Upper lobe of right lung (tissue), 1 donor: ENCODE results near the gene SIK3. TPM values are rescaled to one million over a fixed set of nuclear protein-coding genes. Genes with fewer than 3 reads are reported as not detected.

Experiments
- ATAC-seq: fragments of 200-7000 bp; cut with Tn5 transposase; one replicate; pipeline ENCODE4 v1.9.1; 2020; ENCODE audit warnings: mild to moderate bottlenecking, moderate library complexity
- DNase-seq: peaks from one replicate; pipeline ENCODE4 v3.0.0-alpha.2; 2020
- H3K27ac ChIP-seq: fragments of 200-600 bp; one replicate; pipeline ENCODE4 v1.8.0; 2022
- H3K27me3 ChIP-seq: fragments of 200-600 bp; one replicate; pipeline ENCODE4 v1.8.0; 2022; ENCODE audit warnings: mild to moderate bottlenecking
- H3K36me3 ChIP-seq: fragments of 200-600 bp; one replicate; pipeline ENCODE4 v1.8.0; 2022
- H3K4me1 ChIP-seq: fragments of 200-600 bp; one replicate; pipeline ENCODE4 v1.8.0; 2022
- H3K4me3 ChIP-seq: fragments of 200-600 bp; one replicate; pipeline ENCODE4 v1.8.0; 2022; ENCODE audit warnings: mild to moderate bottlenecking
- H3K9me3 ChIP-seq: fragments of 200-600 bp; one replicate; pipeline ENCODE4 v1.8.0; 2022
- intact Hi-C: fragments of 100-400 bp; cut with DNase I; formaldehyde crosslinking; loops from one replicate; pipeline ENCODE4 v1.11.0; 2022
- total RNA-seq: library from RNA; stranded (reverse); fragmentation: NEBNext Ultra II Directional; extraction: Animal tissue kit (Norgen Biotek cat#: 25700); gene quantifications from one replicate; pipeline ENCODE4 v1.2.1, GENCODE V29; 2021
- TF ChIP-seq, protein P1 (sequence below): fragments of 200-600 bp; IDR thresholded peaks from one replicate; pipeline ENCODE4 v1.8.0; 2022; ENCODE audit warnings: antibody characterized with exemption
- donor health status: DM: no; HTN: yes; CAD: no; lungs with severe emphysema.

SIK3 gene
- total RNA-seq, 1 donor from 2014 or later = 37.1 TPM

DNA sequence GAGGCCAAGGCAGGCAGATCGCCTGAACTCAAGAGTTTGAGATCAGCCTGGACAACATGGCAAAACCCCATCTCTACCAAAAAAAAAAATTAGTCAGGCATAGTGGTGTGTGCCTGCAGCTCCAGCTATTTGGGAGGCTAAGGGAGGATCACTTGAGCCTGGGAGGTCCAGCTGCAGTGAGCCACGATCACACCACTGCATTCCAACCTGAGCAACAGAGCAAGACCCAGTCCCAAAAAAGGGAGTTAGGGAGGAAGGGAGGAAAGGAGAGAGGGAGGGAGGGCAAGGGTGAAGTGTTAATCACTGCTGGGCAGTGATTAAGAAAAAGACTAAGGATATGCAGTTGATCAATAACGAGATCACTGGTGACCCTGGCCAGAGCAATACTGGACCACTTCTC is 204.8 kb downstream of the SIK3 start:
- no peak overlapping the region for H3K27ac ChIP-seq
- no peaks in the 10 kb centered on the region for H3K9me3 ChIP-seq
- DNase-seq (no peak), ATAC-seq (no peak)
- H3K36me3 ChIP-seq = peaks cover 34% of the 10 kb centered on the region
- H3K4me1 ChIP-seq = no peaks in the 10 kb centered on the region
- TF ChIP-seq, protein P1, sequence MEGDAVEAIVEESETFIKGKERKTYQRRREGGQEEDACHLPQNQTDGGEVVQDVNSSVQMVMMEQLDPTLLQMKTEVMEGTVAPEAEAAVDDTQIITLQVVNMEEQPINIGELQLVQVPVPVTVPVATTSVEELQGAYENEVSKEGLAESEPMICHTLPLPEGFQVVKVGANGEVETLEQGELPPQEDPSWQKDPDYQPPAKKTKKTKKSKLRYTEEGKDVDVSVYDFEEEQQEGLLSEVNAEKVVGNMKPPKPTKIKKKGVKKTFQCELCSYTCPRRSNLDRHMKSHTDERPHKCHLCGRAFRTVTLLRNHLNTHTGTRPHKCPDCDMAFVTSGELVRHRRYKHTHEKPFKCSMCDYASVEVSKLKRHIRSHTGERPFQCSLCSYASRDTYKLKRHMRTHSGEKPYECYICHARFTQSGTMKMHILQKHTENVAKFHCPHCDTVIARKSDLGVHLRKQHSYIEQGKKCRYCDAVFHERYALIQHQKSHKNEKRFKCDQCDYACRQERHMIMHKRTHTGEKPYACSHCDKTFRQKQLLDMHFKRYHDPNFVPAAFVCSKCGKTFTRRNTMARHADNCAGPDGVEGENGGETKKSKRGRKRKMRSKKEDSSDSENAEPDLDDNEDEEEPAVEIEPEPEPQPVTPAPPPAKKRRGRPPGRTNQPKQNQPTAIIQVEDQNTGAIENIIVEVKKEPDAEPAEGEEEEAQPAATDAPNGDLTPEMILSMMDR = no peak
- no peaks in the 10 kb centered on the region for H3K27me3 ChIP-seq
- intact Hi-C loops = no loop called here
- no peak overlapping the region for H3K4me3 ChIP-seq

DNA sequence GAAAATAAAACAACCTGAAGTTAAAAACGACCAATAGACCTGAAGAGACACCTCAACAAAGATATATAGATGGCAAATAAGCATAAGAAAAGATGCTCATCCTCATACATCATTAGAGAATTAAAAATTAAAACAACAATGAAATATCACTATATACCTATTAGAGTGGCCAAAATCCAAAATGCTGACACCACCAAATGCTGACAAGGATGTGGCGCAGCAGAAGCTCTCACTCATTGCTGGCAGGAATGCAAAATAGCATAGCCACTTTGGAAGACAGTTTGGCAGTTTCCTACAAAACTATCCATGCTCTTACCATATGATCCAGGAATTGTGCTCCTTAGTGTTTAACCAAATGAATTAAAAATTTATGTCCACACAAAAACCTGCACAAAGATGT is 205.9 kb downstream of the SIK3 start:
- no peak for DNase-seq
- ATAC-seq = no peak
- Histone ChIP-seq H3K36me3 (peaks cover 34% of the 10 kb centered on the region), H3K4me1 (no peaks in the 10 kb centered on the region), H3K4me3 (no peak overlapping the region), H3K27ac (no peak overlapping the region), H3K9me3 (no peaks in the 10 kb centered on the region), H3K27me3 (no peaks in the 10 kb centered on the region)
- TF ChIP-seq, protein P1 = no peak
- intact Hi-C loops = no loop called here

DNA sequence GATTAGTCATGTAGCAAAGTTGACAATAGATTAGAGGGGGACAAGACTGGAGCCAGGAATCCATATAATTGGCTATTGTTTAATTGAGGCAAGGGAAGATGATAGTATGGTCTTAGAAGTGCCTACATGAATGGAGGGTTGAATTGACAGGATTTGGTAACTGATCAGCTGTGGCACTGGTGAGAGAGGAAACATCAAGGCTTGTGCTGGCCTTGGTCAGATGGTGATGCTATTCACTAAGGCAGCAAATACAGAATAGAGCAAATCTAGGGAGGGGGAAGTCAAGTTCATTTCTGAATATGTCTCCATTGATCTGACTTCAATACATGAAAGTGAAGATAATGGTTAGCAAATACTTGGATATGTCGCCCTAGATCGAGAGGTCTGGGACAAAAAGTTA is 206.5 kb downstream of the SIK3 start:
- ATAC-seq (no peak), DNase-seq (no peak)
- H3K9me3 ChIP-seq = no peaks in the 10 kb centered on the region
- TF ChIP-seq, protein P1 = no peak
- H3K27me3 ChIP-seq = no peaks in the 10 kb centered on the region
- H3K4me1 ChIP-seq = no peaks in the 10 kb centered on the region
- H3K27ac ChIP-seq = no peak overlapping the region
- no peak overlapping the region for H3K4me3 ChIP-seq
- intact Hi-C loops = no loop called here
- peaks cover 30% of the 10 kb centered on the region for H3K36me3 ChIP-seq

DNA sequence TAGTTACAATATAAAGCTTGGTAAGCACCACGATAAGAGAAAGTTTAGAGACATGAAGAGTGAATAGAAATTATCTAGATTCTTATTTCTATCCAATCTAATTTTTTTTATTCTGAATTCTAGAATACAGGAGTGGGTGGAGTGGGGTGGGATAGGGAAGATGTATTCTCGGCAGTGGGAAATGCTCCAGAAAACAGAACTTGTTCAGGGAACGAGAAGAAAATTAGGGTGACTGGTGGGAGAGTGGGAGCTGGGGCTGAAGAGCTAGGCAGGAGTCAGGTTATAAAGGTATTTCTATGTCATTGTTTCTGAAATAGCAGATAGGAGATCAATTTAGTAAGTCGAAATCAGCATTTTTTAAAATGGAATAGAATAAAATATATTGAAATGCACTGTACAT is 207.6 kb downstream of the SIK3 start:
- H3K36me3 ChIP-seq = peaks cover 19% of the 10 kb centered on the region
- no peaks in the 10 kb centered on the region for H3K27me3 ChIP-seq
- no peaks in the 10 kb centered on the region for H3K4me1 ChIP-seq
- H3K9me3 ChIP-seq = no peaks in the 10 kb centered on the region
- DNase-seq (no peak), ATAC-seq (no peak)
- no peak overlapping the region for H3K4me3 ChIP-seq
- intact Hi-C loops = no loop called here
- H3K27ac ChIP-seq = no peak overlapping the region
- TF ChIP-seq, protein P1 = no peak

DNA sequence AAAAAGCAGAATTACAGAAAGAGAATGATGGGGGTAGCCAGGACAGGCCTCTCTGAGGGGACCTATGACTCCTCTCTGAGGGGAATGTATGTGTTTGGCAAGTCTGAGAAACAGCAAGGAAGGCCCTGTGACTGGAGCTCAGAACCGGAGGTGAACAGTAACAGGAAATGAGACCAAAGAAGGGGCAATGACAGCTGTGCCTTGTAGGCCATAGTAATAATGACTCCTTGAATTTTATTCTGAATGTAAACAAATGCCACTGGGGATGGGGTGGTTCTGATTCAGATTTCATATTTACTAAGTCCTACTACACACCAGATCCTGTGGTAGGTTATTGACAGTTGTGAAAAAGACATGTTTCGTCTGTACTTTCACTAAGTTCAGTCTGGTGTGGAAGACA is 208.0 kb downstream of the SIK3 start:
- DNase-seq = no peak
- Histone ChIP-seq H3K27ac (no peak overlapping the region), H3K36me3 (peaks cover 17% of the 10 kb centered on the region), H3K9me3 (no peaks in the 10 kb centered on the region), H3K27me3 (no peaks in the 10 kb centered on the region), H3K4me3 (no peak overlapping the region), H3K4me1 (no peaks in the 10 kb centered on the region)
- no peak for ATAC-seq
- intact Hi-C loops = no loop called here
- TF ChIP-seq, protein P1 = no peak

DNA sequence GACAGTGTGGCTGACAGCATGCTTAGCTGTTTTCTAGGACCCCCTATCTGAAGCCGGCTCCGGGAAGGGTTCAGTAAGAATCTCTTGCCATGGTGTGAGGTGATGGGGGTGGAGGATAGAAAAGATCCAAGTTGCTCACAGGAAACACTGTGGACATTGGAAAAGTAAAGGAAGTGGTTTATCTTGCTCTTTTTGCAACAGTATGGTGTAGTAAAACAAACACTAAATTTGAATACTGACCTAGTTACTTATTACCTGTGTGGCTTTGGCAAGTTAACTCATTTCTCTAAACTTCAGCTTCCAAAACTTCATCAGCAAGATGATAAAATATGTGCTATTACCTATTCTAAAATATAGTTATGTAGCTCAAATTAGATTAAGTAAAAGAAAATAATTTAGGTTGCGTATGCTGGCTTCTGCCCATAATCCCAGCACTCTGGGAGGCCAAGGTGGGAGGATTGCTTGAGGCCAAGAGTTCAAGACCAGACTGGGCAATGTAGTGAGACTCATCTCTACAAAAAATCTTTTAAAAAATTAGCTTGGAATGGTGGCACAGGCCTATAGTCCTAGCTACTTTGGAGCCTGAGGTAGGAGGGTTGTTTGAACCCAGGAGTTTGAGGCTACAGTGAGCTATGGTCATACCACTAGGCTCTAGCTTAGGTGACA is 209.2 kb downstream of the SIK3 start:
- intact Hi-C loops = no loop called here
- H3K4me1 ChIP-seq = no peaks in the 10 kb centered on the region
- DNase-seq = no peak
- no peaks in the 10 kb centered on the region for H3K9me3 ChIP-seq
- H3K27ac ChIP-seq = no peak overlapping the region
- no peak overlapping the region for H3K4me3 ChIP-seq
- TF ChIP-seq, protein P1 = no peak
- peaks cover 14% of the 10 kb centered on the region for H3K36me3 ChIP-seq
- H3K27me3 ChIP-seq = no peaks in the 10 kb centered on the region
- ATAC-seq = no peak
